ENCODE results near the gene PPM1L.

- TF ChIP-seq CTCF (IDR thresholded peaks at IDR 0.05 in 2 of 3, conservative IDR thresholded peaks at IDR 0.05 in 1 of 3; ENCODE audit: control insufficient read depth in 2 of 3, extremely low read depth in 1 of 3, insufficient read depth in 1 of 3, low read depth in 3 of 3, low read length in 3 of 3): no peak
- no peak for TF ChIP-seq CHD1 (IDR thresholded peaks at IDR 0.05; ENCODE audit: low read depth, low read length)
- TF ChIP-seq GATAD2B (conservative IDR thresholded peaks at IDR 0.05; ENCODE audit: low read depth): no peak
- no peak for TF ChIP-seq SMC3 (IDR thresholded peaks at IDR 0.05; ENCODE audit: borderline replicate concordance, low read length)
- TF ChIP-seq, protein P1, sequence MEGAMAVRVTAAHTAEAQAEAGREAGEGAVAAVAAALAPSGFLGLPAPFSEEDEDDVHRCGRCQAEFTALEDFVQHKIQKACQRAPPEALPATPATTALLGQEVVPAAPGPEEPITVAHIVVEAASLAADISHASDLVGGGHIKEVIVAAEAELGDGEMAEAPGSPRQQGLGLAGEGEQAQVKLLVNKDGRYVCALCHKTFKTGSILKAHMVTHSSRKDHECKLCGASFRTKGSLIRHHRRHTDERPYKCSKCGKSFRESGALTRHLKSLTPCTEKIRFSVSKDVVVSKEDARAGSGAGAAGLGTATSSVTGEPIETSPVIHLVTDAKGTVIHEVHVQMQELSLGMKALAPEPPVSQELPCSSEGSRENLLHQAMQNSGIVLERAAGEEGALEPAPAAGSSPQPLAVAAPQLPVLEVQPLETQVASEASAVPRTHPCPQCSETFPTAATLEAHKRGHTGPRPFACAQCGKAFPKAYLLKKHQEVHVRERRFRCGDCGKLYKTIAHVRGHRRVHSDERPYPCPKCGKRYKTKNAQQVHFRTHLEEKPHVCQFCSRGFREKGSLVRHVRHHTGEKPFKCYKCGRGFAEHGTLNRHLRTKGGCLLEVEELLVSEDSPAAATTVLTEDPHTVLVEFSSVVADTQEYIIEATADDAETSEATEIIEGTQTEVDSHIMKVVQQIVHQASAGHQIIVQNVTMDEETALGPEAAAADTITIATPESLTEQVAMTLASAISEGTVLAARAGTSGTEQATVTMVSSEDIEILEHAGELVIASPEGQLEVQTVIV (IDR thresholded peaks at IDR 0.05; ENCODE audit: borderline replicate concordance, partially characterized antibody): no peak
- TF ChIP-seq, protein P2, sequence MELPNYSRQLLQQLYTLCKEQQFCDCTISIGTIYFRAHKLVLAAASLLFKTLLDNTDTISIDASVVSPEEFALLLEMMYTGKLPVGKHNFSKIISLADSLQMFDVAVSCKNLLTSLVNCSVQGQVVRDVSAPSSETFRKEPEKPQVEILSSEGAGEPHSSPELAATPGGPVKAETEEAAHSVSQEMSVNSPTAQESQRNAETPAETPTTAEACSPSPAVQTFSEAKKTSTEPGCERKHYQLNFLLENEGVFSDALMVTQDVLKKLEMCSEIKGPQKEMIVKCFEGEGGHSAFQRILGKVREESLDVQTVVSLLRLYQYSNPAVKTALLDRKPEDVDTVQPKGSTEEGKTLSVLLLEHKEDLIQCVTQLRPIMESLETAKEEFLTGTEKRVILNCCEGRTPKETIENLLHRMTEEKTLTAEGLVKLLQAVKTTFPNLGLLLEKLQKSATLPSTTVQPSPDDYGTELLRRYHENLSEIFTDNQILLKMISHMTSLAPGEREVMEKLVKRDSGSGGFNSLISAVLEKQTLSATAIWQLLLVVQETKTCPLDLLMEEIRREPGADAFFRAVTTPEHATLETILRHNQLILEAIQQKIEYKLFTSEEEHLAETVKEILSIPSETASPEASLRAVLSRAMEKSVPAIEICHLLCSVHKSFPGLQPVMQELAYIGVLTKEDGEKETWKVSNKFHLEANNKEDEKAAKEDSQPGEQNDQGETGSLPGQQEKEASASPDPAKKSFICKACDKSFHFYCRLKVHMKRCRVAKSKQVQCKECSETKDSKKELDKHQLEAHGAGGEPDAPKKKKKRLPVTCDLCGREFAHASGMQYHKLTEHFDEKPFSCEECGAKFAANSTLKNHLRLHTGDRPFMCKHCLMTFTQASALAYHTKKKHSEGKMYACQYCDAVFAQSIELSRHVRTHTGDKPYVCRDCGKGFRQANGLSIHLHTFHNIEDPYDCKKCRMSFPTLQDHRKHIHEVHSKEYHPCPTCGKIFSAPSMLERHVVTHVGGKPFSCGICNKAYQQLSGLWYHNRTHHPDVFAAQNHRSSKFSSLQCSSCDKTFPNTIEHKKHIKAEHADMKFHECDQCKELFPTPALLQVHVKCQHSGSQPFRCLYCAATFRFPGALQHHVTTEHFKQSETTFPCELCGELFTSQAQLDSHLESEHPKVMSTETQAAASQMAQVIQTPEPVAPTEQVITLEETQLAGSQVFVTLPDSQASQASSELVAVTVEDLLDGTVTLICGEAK (IDR thresholded peaks at IDR 0.05; ENCODE audit: borderline replicate concordance): no peak
- no peak for TF ChIP-seq SMARCA5 (IDR thresholded peaks at IDR 0.05)
- no peak for TF ChIP-seq RCOR1 (conservative IDR thresholded peaks at IDR 0.05; ENCODE audit: low read depth, low read length)
- TF ChIP-seq ELK1 (IDR thresholded peaks at IDR 0.05; ENCODE audit: low read depth, low read length): no peak
- no peak for TF ChIP-seq CBX3 (IDR thresholded peaks at IDR 0.05; ENCODE audit: borderline replicate concordance, low read depth)
- TF ChIP-seq HDGF (IDR thresholded peaks at IDR 0.05): no peak
- TF ChIP-seq BCLAF1 (IDR thresholded peaks at IDR 0.05): no peak
- no peak for TF ChIP-seq IRF3 (IDR thresholded peaks at IDR 0.05)
- TF ChIP-seq ATF2 (IDR thresholded peaks at IDR 0.05; ENCODE audit: low read length): no peak
Observed at GRCh38 chr3:161035711-161036110, 279.7 kb downstream of the PPM1L start.

Measured in GM12878 (cell line).